Mammary epithelial cell (primary cell): ENCODE data around the gene CCSER2.

Experiments used
- CTCF ChIP-seq, 2 donors: IDR thresholded peaks in 1 of 2; conservative IDR thresholded peaks in 1 of 2; 2 replicates each; pipeline ENCODE4 v1.5.1; 2011 to 2012; ENCODE audit warnings: inconsistent platforms in 2 of 2, low read length in 2 of 2, mild to moderate bottlenecking in 2 of 2, control low read depth in 1 of 2, low read depth in 1 of 2; ENCODE audit not compliant: insufficient read depth in 1 of 2; ENCODE audit errors: extremely low read depth in 1 of 2
- EZH2 ChIP-seq: IDR thresholded peaks from 2 replicates; pipeline ENCODE4 v1.6.1; 2012; ENCODE audit warnings: low read length, inconsistent platforms, borderline replicate concordance

- no peak for TF ChIP-seq CTCF (conservative IDR thresholded peaks at IDR 0.05 in 1 of 2, IDR thresholded peaks at IDR 0.05 in 1 of 2; ENCODE audit: extremely low read depth in 1 of 2, insufficient read depth in 1 of 2, low read depth in 1 of 2, low read length in 2 of 2)
- TF ChIP-seq EZH2: no peak
These were observed 12.5 kb downstream of the CCSER2 start for GRCh38 chr10:84340632-84341537.
